ENCODE measurements around the gene SGK2.

GRCh38 chr20:43564993-43565757 is 6.3 kb downstream of the SGK2 start:
- TF ChIP-seq CTCF (conservative IDR thresholded peaks at IDR 0.05; ENCODE audit: low read depth, low read length) = no peak
- TF ChIP-seq EZH2 (IDR thresholded peaks at IDR 0.05; ENCODE audit: borderline replicate concordance, low read depth, low read length, poor library complexity, severe bottlenecking) = no peak
